Measurements from ENCODE around the gene ALX3. TPM values are rescaled to one million over a fixed set of nuclear protein-coding genes. Genes with fewer than 3 reads are reported as not detected.

The ALX3 gene
- total RNA-seq, 1 experiment from 2014 or later: 0.15 TPM

- ChIA-PET POLR2A (no interaction called here), CTCF (interaction anchor here (0.7 to 7.1 kb wide), 8 partner anchors 16 to 133 kb away, joined by 3 to 95 read pairs (median 4); partner anchors contain the start of genes SLC6A17 and STRIP1)
- H3K4me3 Mint-ChIP-seq: no peak overlapping the region
- ATAC-seq (no peak), DNase-seq (ENCODE audit: low spot score) (no peak)
- H3K36me3 Mint-ChIP-seq: no peaks in the 10 kb centered on the region
- TF ChIP-seq ERG (CRISPR knock-in tag; IDR thresholded peaks at IDR 0.05) (no peak), ZNF396 (CRISPR knock-in tag; IDR thresholded peaks at IDR 0.05; ENCODE audit: borderline replicate concordance) (no peak), NFYB (CRISPR knock-in tag; conservative IDR thresholded peaks at IDR 0.05; ENCODE audit: low read depth) (no peak), RORB (CRISPR knock-in tag; IDR thresholded peaks at IDR 0.05) (no peak), ZNF138 (CRISPR knock-in tag; conservative IDR thresholded peaks at IDR 0.05) (no peak), USF1 (CRISPR knock-in tag; IDR thresholded peaks at IDR 0.05) (no peak), ZBTB43 (CRISPR knock-in tag; IDR thresholded peaks at IDR 0.05) (no peak), FOXP1 (CRISPR knock-in tag; IDR thresholded peaks at IDR 0.05; ENCODE audit: borderline replicate concordance) (no peak), ATF3 (CRISPR knock-in tag; conservative IDR thresholded peaks at IDR 0.05) (no peak), IRF1 (CRISPR knock-in tag; IDR thresholded peaks at IDR 0.05) (no peak), SP1 (CRISPR knock-in tag; conservative IDR thresholded peaks at IDR 0.05) (no peak), AFF4 (CRISPR knock-in tag; IDR thresholded peaks at IDR 0.05; ENCODE audit: borderline replicate concordance) (no peak), ZMAT4 (CRISPR knock-in tag; IDR thresholded peaks at IDR 0.05) (no peak), TP53 (CRISPR knock-in tag; IDR thresholded peaks at IDR 0.05) (no peak), ZNF416 (CRISPR knock-in tag; IDR thresholded peaks at IDR 0.05) (no peak), FOXJ3 (CRISPR knock-in tag; IDR thresholded peaks at IDR 0.05; ENCODE audit: borderline replicate concordance) (no peak), ZNF512 (CRISPR knock-in tag; IDR thresholded peaks at IDR 0.05; ENCODE audit: borderline replicate concordance) (no peak), ATF2 (CRISPR knock-in tag; IDR thresholded peaks at IDR 0.05; ENCODE audit: borderline replicate concordance, low read depth) (no peak), ELF4 (CRISPR knock-in tag; IDR thresholded peaks at IDR 0.05; ENCODE audit: low read depth) (no peak)
- no peaks in the 10 kb centered on the region; the same call in 1 of the 2 replicates for H3K27me3 Mint-ChIP-seq (ENCODE audit: low read depth)
- 0 out of 2 replicates have a peak, but pooled peaks cover 4% of the 10 kb centered on the region for H3K4me1 Mint-ChIP-seq
- no peak overlapping the region for H3K27ac Mint-ChIP-seq
- H3K9me3 Mint-ChIP-seq: no peaks in the 10 kb centered on the region; the same call in 1 of the 2 replicates
Observed at GRCh38 chr1:110112656-110113055, 42.2 kb upstream of the ALX3 start.

All from WTC11 (cell line).